OCI-LY7 (cell line): Measurements from ENCODE around the gene KLRD1.
"Not testable (repeated sequence)": the region's sequence is repeated elsewhere in the genome, so short reads cannot be mapped to it uniquely, and the experiment has no call there.

Experiments used
- EZH2phosphoT487 ChIP-seq: fragments of 200-600 bp; sonication (generic); IDR thresholded peaks from 2 replicates; pipeline ENCODE4 v1.6.1; 2018; ENCODE audit warnings: low read depth, borderline replicate concordance, mild to moderate bottlenecking, mixed run types, antibody characterized with exemption, low read length, moderate library complexity, mixed read lengths
- TF ChIP-seq, protein P1 (sequence below): fragments of 200-600 bp; sonication (generic); conservative IDR thresholded peaks from 2 replicates; pipeline ENCODE4 v1.5.1; 2014; ENCODE audit warnings: mild to moderate bottlenecking, antibody characterized with exemption, low read length, moderate library complexity, mixed read lengths

DNA sequence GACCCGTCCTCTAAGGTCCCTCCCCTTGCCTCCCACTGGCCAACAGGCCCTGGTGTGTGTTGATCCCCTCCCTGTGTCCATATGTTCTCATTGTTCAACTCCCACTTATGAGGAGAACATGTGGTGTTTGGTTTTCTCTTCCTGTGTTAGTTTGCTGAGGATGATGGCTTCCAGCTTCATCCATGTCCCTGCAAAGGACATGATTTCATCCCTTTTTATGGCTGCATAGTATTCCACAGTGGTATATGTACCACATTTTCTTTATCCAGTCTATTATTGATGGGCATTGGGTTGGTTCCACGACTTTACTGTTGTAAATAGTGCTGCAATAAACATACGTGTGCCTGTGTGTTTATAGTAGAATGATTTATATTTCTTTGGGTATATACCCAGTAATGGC is 43.8 kb downstream of the KLRD1 start:
- TF ChIP-seq, protein P1, sequence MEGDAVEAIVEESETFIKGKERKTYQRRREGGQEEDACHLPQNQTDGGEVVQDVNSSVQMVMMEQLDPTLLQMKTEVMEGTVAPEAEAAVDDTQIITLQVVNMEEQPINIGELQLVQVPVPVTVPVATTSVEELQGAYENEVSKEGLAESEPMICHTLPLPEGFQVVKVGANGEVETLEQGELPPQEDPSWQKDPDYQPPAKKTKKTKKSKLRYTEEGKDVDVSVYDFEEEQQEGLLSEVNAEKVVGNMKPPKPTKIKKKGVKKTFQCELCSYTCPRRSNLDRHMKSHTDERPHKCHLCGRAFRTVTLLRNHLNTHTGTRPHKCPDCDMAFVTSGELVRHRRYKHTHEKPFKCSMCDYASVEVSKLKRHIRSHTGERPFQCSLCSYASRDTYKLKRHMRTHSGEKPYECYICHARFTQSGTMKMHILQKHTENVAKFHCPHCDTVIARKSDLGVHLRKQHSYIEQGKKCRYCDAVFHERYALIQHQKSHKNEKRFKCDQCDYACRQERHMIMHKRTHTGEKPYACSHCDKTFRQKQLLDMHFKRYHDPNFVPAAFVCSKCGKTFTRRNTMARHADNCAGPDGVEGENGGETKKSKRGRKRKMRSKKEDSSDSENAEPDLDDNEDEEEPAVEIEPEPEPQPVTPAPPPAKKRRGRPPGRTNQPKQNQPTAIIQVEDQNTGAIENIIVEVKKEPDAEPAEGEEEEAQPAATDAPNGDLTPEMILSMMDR: not testable (repeated sequence)
- not testable (repeated sequence) for TF ChIP-seq EZH2phosphoT487
